Neural cell (in vitro differentiated cells): ENCODE measurements around the gene RSRC1. TPM values are rescaled to one million over a fixed set of nuclear protein-coding genes. Genes with fewer than 3 reads are reported as not detected.

ENCODE experiments used
- H2AFZ ChIP-seq: fragments of 200-600, 300-800 bp; sonication (generic), shearing (Covaris generic); 2 replicates; pipeline ENCODE4 v1.6.0; 2014; ENCODE audit warnings: low read depth, mild to moderate bottlenecking, antibody characterized with exemption, low read length, moderate library complexity
- H3F3A ChIP-seq: fragments of 200-600 bp; shearing (Covaris generic); 2 replicates; pipeline ENCODE4 v1.6.1; 2016; ENCODE audit warnings: mild to moderate bottlenecking, moderate library complexity, mixed read lengths, antibody characterized with exemption, low read length; ENCODE audit not compliant: insufficient read depth, poor library complexity, severe bottlenecking
- H3K27ac ChIP-seq: fragments of 200-600, 300-800 bp; sonication (generic), shearing (Covaris generic); 2 replicates; pipeline ENCODE4 v1.5.1; 2014; ENCODE audit warnings: mild to moderate bottlenecking, low read length, moderate library complexity
- H3K27me3 ChIP-seq: fragments of 300-800, 200-600 bp; sonication (generic), shearing (Covaris generic); 2 replicates; pipeline ENCODE4 v1.6.0; 2014; ENCODE audit warnings: mild to moderate bottlenecking, low read depth, low read length, moderate library complexity; ENCODE audit not compliant: insufficient read depth
- H3K36me3 ChIP-seq: fragments of 300-800, 200-600 bp; sonication (generic), shearing (Covaris generic); 2 replicates; pipeline ENCODE4 v1.5.1; 2014; ENCODE audit warnings: mild to moderate bottlenecking, antibody characterized with exemption, low read length, moderate library complexity; ENCODE audit not compliant: insufficient read depth
- H3K4me2 ChIP-seq: fragments of 300-800, 200-600 bp; sonication (generic), shearing (Covaris generic); 2 replicates; pipeline ENCODE4 v1.6.0; 2014; ENCODE audit warnings: mild to moderate bottlenecking, low read length
- H3K4me3 ChIP-seq: fragments of 300-800, 200-600 bp; sonication (generic), shearing (Covaris generic); 2 replicates; pipeline ENCODE4 v1.5.1; 2014; ENCODE audit warnings: mild to moderate bottlenecking, low read length, moderate library complexity
- H3K79me2 ChIP-seq: fragments of 200-600 bp; shearing (Covaris generic); replicated peaks from 2 replicates; pipeline ENCODE4 v1.6.0; 2014; ENCODE audit warnings: mild to moderate bottlenecking, low read length, moderate library complexity; ENCODE audit not compliant: insufficient read depth
- H3K9ac ChIP-seq: fragments of 300-800, 200-600 bp; sonication (generic), shearing (Covaris generic); 2 replicates; pipeline ENCODE4 v1.6.1; 2016; ENCODE audit warnings: mild to moderate bottlenecking, low read length, mixed read lengths
- H3K9me2 ChIP-seq: fragments of 200-600 bp; shearing (Covaris generic); 2 replicates; pipeline ENCODE4 v1.6.1; 2016; ENCODE audit warnings: mild to moderate bottlenecking, low read length, mixed read lengths; ENCODE audit not compliant: insufficient read depth
- H3K9me3 ChIP-seq: fragments of 200-600, 300-800 bp; sonication (generic), shearing (Covaris generic); 2 replicates; pipeline ENCODE4 v1.6.1; 2016; ENCODE audit warnings: mild to moderate bottlenecking, mixed run types, low read length, moderate library complexity, mixed read lengths
- H4K20me1 ChIP-seq: fragments of 200-600 bp; shearing (Covaris generic); 2 replicates; pipeline ENCODE4 v1.6.1; 2016; ENCODE audit warnings: mild to moderate bottlenecking, mixed run types; ENCODE audit not compliant: insufficient read depth
- CTCF ChIP-seq: fragments of 450-650 bp; IDR thresholded peaks from 2 replicates; pipeline ENCODE4 v1.5.1; 2014; ENCODE audit warnings: antibody characterized with exemption, mild to moderate bottlenecking, moderate library complexity; ENCODE audit not compliant: poor library complexity, severe bottlenecking
- EP300 ChIP-seq: fragments of 450-650 bp; conservative IDR thresholded peaks from 2 replicates; pipeline ENCODE4 v1.6.1; 2014; ENCODE audit warnings: antibody characterized with exemption, mild to moderate bottlenecking, moderate library complexity; ENCODE audit not compliant: poor library complexity, severe bottlenecking
- EZH2 ChIP-seq: fragments of 200-600, 300-800 bp; shearing (Covaris generic), sonication (generic); IDR thresholded peaks from 2 replicates; pipeline ENCODE4 v1.6.1; 2014; ENCODE audit warnings: antibody characterized with exemption, low read length, borderline replicate concordance, mild to moderate bottlenecking; ENCODE audit not compliant: insufficient read depth, poor library complexity, severe bottlenecking
- MXI1 ChIP-seq: fragments of 450-650 bp; conservative IDR thresholded peaks from 2 replicates; pipeline ENCODE4 v1.6.1; 2014; ENCODE audit warnings: antibody characterized with exemption, mild to moderate bottlenecking; ENCODE audit not compliant: poor library complexity, severe bottlenecking
- POLR2AphosphoS5 ChIP-seq: IDR thresholded peaks from 2 replicates; pipeline ENCODE4 v1.6.1; 2012
- RAD21 ChIP-seq: fragments of 450-650 bp; conservative IDR thresholded peaks from 2 replicates; pipeline ENCODE4 v1.6.1; 2014; ENCODE audit warnings: antibody characterized with exemption, mild to moderate bottlenecking, moderate library complexity
- REST ChIP-seq: IDR thresholded peaks from 2 replicates; pipeline ENCODE4 v1.6.1; 2012; ENCODE audit warnings: borderline replicate concordance
- SMC3 ChIP-seq: fragments of 450-650 bp; conservative IDR thresholded peaks from 2 replicates; pipeline ENCODE4 v1.6.1; 2014; ENCODE audit warnings: antibody characterized with exemption, mild to moderate bottlenecking, moderate library complexity; ENCODE audit not compliant: poor library complexity
- TAF1 ChIP-seq: IDR thresholded peaks from 2 replicates; pipeline ENCODE4 v1.6.1; 2012; ENCODE audit warnings: low read depth
- polyA plus RNA-seq: library from polyadenylated mRNA; depleted of rRNA; stranded (reverse); fragments of >200 nt; gene quantifications from 2 replicates; pipeline ENCODE4 v1.2.3, GENCODE V29; 2014

Gene RSRC1
- polyA plus RNA-seq, 1 donor from 2014 or later: 28.1 TPM

- H2AFZ ChIP-seq: no peak overlapping the region
- no peaks in the 10 kb centered on the region for H3K27me3 ChIP-seq
- no peaks in the 10 kb centered on the region for H3K9me2 ChIP-seq
- H3K9me3 ChIP-seq: no peaks in the 10 kb centered on the region
- no peaks in the 10 kb centered on the region for H3K79me2 ChIP-seq
- H3K4me2 ChIP-seq: no peak overlapping the region
- H3K27ac ChIP-seq: no peak overlapping the region
- H3K9ac ChIP-seq: no peak overlapping the region
- H3K4me3 ChIP-seq: no peak overlapping the region
- H3K36me3 ChIP-seq: no peaks in the 10 kb centered on the region
- no peaks in the 10 kb centered on the region for H3F3A ChIP-seq
- TF ChIP-seq MXI1 (no peak), RAD21 (no peak), SMC3 (no peak), TAF1 (no peak), EZH2 (no peak), POLR2AphosphoS5 (no peak), CTCF (no peak), EP300 (no peak), REST (no peak)
- no peaks in the 10 kb centered on the region for H4K20me1 ChIP-seq
Observed at GRCh38 chr3:158531334-158531733, 421.4 kb downstream of the RSRC1 start.

- H3F3A ChIP-seq: no peaks in the 10 kb centered on the region
- H4K20me1 ChIP-seq: no peaks in the 10 kb centered on the region
- TF ChIP-seq MXI1 (no peak), RAD21 (peak; percentile 84), SMC3 (peak; percentile 78), CTCF (peak; percentile 80)
- H3K4me2 ChIP-seq: no peak overlapping the region
- H3K9me2 ChIP-seq: no peaks in the 10 kb centered on the region
- H3K27ac ChIP-seq: no peak overlapping the region
- no peaks in the 10 kb centered on the region for H3K79me2 ChIP-seq
- no peaks in the 10 kb centered on the region for H3K36me3 ChIP-seq
- H2AFZ ChIP-seq: no peak overlapping the region
- no peak overlapping the region for H3K4me3 ChIP-seq
- no peaks in the 10 kb centered on the region for H3K27me3 ChIP-seq
- H3K9ac ChIP-seq: no peak overlapping the region
- H3K9me3 ChIP-seq: no peaks in the 10 kb centered on the region
Observed at GRCh38 chr3:158532099-158532734, 422.3 kb downstream of the RSRC1 start.
